Colonic mucosa (tissue), 4 donors: ENCODE measurements around the gene RFWD3. TPM values are rescaled to one million over a fixed set of nuclear protein-coding genes. Genes with fewer than 3 reads are reported as not detected.
"Not testable (repeated sequence)": the region's sequence is repeated elsewhere in the genome, so short reads cannot be mapped to it uniquely, and the experiment has no call there.

Experiments
- DNase-seq: peaks from one replicate; pipeline ENCODE4 v3.0.0-alpha.2; 2020
- H3K27ac ChIP-seq: fragments of 200-600 bp; one replicate; pipeline ENCODE4 v1.8.0; 2021
- H3K27me3 ChIP-seq: fragments of 200-600 bp; one replicate; pipeline ENCODE4 v1.8.0; 2021
- H3K36me3 ChIP-seq: fragments of 200-600 bp; one replicate; pipeline ENCODE4 v1.8.0; 2021
- H3K4me1 ChIP-seq: fragments of 200-600 bp; one replicate; pipeline ENCODE4 v1.8.0; 2021; ENCODE audit warnings: mild to moderate bottlenecking
- H3K4me3 ChIP-seq: fragments of 200-600 bp; one replicate; pipeline ENCODE4 v1.8.0; 2021
- H3K9ac ChIP-seq, 2 donors: one replicate each; pipeline ENCODE4 v1.7.0; 2013; ENCODE audit warnings: control low read depth in 2 of 2, low read depth in 2 of 2, low read length in 2 of 2
- H3K9me3 ChIP-seq: fragments of 200-600 bp; one replicate; pipeline ENCODE4 v1.8.0; 2021
- intact Hi-C: fragments of 100-400 bp; cut with DNase I; formaldehyde crosslinking; loops from one replicate; pipeline ENCODE4 v1.14.1; 2022
- total RNA-seq, 2 donors: library from RNA; stranded (reverse); fragmentation: NEBNext Ultra II Directional in 1 of 2; extraction: Animal tissue kit (Norgen Biotek cat#: 25700) in 1 of 2; gene quantifications; one replicate each; pipeline ENCODE4 v1.2.1, GENCODE V29; 2021
- TF ChIP-seq, protein P1 (sequence below): fragments of 200-600 bp; IDR thresholded peaks from one replicate; pipeline ENCODE4 v1.8.0; 2022; ENCODE audit warnings: antibody characterized with exemption, mild to moderate bottlenecking
- donor health status: healthy.
- donor health status: DM: no; HTN: no; CAD: no.
- donor health status: DM: no; HTN: no; CAD: no.

RFWD3 gene
- total RNA-seq, 2 donors from 2014 or later, result 23.2 to 45.7 TPM

DNA sequence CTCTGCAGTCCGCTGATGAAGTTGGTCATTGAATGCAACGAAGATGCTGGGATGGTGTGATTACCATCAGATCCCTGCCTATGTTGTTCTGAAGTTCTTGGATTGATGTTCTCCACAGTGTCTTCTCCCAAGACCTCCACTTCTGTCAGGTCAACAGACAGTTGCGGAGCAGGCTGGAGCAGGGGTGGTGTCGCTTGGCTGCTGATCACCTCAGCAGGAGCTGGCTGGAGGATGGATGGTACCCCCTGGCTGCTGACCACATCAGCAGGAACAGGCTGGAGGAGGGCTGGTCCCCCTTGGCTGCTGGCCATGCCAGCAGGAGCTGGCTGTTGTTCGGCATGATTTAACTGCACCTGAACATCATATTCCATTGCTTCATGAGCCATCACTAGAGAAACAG, 5.6 kb downstream of the RFWD3 start:
- Histone ChIP-seq H3K4me3 (no peak overlapping the region), H3K4me1 (no peaks in the 10 kb centered on the region), H3K36me3 (no peaks in the 10 kb centered on the region), H3K9ac (no peak overlapping the region), H3K27me3 (no peaks in the 10 kb centered on the region), H3K27ac (no peak overlapping the region), H3K9me3 (no peaks in the 10 kb centered on the region)
- TF ChIP-seq, protein P1, sequence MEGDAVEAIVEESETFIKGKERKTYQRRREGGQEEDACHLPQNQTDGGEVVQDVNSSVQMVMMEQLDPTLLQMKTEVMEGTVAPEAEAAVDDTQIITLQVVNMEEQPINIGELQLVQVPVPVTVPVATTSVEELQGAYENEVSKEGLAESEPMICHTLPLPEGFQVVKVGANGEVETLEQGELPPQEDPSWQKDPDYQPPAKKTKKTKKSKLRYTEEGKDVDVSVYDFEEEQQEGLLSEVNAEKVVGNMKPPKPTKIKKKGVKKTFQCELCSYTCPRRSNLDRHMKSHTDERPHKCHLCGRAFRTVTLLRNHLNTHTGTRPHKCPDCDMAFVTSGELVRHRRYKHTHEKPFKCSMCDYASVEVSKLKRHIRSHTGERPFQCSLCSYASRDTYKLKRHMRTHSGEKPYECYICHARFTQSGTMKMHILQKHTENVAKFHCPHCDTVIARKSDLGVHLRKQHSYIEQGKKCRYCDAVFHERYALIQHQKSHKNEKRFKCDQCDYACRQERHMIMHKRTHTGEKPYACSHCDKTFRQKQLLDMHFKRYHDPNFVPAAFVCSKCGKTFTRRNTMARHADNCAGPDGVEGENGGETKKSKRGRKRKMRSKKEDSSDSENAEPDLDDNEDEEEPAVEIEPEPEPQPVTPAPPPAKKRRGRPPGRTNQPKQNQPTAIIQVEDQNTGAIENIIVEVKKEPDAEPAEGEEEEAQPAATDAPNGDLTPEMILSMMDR, result no peak
- intact Hi-C loops, result no loop called here
- DNase-seq, result no peak

DNA sequence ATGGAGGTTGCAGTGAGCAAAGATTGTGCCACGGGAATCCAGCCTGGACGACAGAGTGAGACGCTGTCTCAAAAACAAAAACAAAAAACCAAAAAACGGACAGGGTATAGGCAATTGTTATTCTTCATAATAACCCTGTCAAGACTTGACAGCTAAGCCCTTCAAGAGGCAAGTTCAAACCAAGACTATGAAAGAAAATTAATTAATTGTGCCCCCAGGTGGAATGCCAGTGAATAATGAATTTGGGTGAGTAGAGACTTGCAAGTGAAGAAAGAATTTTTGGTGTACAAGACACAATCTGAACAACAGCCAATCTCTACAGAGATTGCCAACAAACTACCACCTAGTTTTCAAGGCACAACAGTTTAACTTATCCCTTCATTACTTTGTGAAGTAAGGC, 6.3 kb downstream of the RFWD3 start:
- Histone ChIP-seq H3K4me1 (no peaks in the 10 kb centered on the region), H3K27ac (no peak overlapping the region), H3K4me3 (no peak overlapping the region), H3K9me3 (no peaks in the 10 kb centered on the region), H3K36me3 (no peaks in the 10 kb centered on the region), H3K27me3 (no peaks in the 10 kb centered on the region), H3K9ac (no peak overlapping the region)
- TF ChIP-seq, protein P1, result no peak
- DNase-seq, result no peak
- intact Hi-C loops, result no loop called here

DNA sequence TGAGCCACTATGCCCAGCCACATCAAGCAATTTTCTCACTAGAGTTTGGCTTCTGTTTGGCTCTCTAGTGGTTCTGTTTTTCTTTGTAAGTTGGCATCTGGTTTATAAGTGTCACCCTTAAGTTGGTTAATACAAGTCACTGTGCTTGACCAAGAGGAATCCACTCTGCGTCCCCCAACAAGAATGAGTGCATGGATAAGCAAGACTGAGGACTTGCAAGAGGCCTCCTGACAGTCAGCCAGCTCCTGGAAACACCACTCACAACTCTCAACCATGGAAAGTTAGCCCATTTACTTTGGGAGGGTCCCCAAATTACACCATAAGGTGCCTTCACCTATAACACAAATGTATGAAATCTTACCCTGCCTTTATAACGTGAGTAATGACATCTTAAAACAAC, 7.6 kb downstream of the RFWD3 start:
- intact Hi-C loops, result no loop called here
- Histone ChIP-seq H3K36me3 (no peaks in the 10 kb centered on the region), H3K4me3 (no peak overlapping the region), H3K9ac (no peak overlapping the region), H3K9me3 (no peaks in the 10 kb centered on the region), H3K27me3 (no peaks in the 10 kb centered on the region), H3K4me1 (no peaks in the 10 kb centered on the region), H3K27ac (no peak overlapping the region)
- no peak for DNase-seq
- TF ChIP-seq, protein P1, result no peak

DNA sequence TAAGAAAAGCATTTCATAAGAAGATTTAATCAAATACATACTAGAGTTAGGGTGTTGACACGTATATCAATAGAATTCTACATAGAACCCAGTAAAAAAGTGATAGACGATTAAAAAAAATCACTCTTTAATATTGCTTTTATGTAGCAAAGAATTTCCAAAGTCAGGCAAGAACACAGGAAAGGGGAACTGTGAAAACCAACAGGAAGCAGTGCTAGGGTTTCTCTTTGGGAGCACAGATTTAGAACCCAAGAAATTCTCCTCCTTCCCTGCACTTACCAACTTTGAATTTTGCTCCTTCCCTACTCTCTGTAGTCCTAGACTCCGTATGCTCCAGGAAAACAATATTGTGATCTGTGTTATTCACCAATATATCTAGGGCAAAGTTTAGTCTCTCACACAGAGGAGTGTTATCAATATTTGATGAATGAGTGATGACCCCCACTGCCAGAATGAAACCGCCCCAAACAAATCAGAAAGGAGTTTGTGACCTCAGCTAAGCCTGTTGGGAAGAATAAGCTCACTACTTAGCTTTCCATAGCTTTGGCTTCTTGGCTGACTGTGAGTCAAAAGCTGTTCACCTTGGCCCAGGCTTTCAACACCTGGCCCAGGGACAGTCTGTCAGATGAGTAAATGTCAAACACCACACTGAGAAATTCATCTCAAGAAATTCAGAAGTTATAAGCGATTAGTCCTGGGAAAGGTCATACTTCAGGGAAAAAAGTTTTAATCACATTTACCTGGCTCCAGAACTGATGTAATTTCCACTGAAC, 8.6 kb downstream of the RFWD3 start:
- Histone ChIP-seq H3K27ac (no peak overlapping the region), H3K9ac (no peak overlapping the region), H3K36me3 (no peaks in the 10 kb centered on the region), H3K9me3 (no peaks in the 10 kb centered on the region), H3K27me3 (no peaks in the 10 kb centered on the region), H3K4me3 (no peak overlapping the region), H3K4me1 (no peaks in the 10 kb centered on the region)
- intact Hi-C loops, result no loop called here
- DNase-seq, result no peak
- TF ChIP-seq, protein P1, result no peak

DNA sequence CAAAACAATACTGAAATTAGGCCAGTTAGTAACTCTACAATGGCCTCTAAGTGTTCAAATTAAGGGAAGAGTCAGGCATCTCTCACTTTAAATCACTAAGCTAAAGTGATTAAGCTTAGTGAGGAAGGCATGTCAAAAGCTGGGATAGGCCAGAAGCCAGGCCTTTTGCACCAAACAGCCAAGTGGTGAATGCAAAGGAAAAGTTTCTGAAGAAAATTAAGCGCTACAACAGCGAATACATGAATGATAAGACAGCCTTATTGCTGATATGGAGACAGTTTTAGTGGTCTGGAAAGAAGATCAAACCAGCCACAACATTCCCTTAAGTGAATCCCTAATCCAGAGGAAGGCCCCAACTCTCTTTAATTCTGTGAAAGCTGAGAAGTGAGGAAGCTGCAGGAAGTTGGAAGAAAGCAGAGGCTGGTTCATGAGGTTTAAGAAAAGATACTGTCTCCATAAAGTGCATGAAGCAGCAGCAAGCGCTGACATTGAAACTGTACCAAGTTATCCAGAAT, 12.1 kb downstream of the RFWD3 start:
- H3K27ac ChIP-seq, result no peak overlapping the region
- no peak for DNase-seq
- no peaks in the 10 kb centered on the region for H3K9me3 ChIP-seq
- H3K4me1 ChIP-seq, result no peaks in the 10 kb centered on the region
- no peak overlapping the region for H3K9ac ChIP-seq
- H3K36me3 ChIP-seq, result no peaks in the 10 kb centered on the region
- H3K4me3 ChIP-seq, result no peak overlapping the region
- TF ChIP-seq, protein P1, result no peak
- H3K27me3 ChIP-seq, result no peaks in the 10 kb centered on the region
- intact Hi-C loops, result no loop called here

DNA sequence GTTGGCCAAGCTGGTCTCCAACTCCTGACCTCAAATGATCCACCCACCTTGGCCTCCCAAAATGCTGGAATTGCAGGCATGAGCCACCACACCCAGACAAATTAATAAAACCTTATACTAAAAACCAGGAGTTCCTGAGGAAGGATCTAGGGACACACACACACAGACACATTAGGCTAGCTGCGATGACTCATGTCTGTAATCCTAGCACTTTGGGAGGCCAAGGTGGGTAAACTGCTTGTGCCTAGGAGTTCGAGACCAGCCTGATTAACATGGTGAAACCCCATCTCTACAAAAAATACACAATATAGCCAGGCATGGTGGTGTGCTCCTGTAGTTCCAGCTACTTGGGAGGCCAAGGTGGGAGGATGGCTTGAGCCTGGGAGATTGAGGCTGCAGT, 13.8 kb downstream of the RFWD3 start:
- DNase-seq, intact Hi-C loops, H3K27me3 ChIP-seq, H3K9me3 ChIP-seq, H3K36me3 ChIP-seq, H3K27ac ChIP-seq, H3K4me1 ChIP-seq, H3K4me3 ChIP-seq, H3K9ac ChIP-seq: not testable (repeated sequence)
